Smooth muscle cell (in vitro differentiated cells): ENCODE results near the gene RPEL1. TPM values are rescaled to one million over a fixed set of nuclear protein-coding genes. Genes with fewer than 3 reads are reported as not detected.

Experiments
- DNase-seq: peaks from one replicate; lab custom pipeline; 2025; ENCODE audit not compliant: unreplicated experiment; lab: John Stamatoyannopoulos, UW
- H2AFZ ChIP-seq: fragments of 200-600 bp; sonication (generic); 2 replicates; pipeline ENCODE4 v1.6.0; 2016; ENCODE audit warnings: antibody characterized with exemption, low read depth, mild to moderate bottlenecking
- H3F3A ChIP-seq: fragments of 200-600 bp; sonication (generic); 2 replicates; pipeline ENCODE4 v1.6.0; 2017; ENCODE audit warnings: antibody characterized with exemption, low read depth
- H3K27ac ChIP-seq: fragments of 200-600 bp; sonication (generic); 2 replicates; pipeline ENCODE4 v1.5.1; 2016; ENCODE audit warnings: low read depth, mild to moderate bottlenecking
- H3K27me3 ChIP-seq: fragments of 200-600 bp; sonication (generic); 2 replicates; pipeline ENCODE4 v1.6.1; 2016; ENCODE audit warnings: low read depth, mild to moderate bottlenecking
- H3K36me3 ChIP-seq: fragments of 200-600 bp; sonication (generic); 2 replicates; pipeline ENCODE4 v1.5.1; 2016; ENCODE audit warnings: low read depth
- H3K4me1 ChIP-seq: fragments of 200-600 bp; sonication (generic); 2 replicates; pipeline ENCODE4 v1.5.1; 2016; ENCODE audit warnings: low read depth
- H3K4me2 ChIP-seq: fragments of 200-600 bp; sonication (generic); 2 replicates; pipeline ENCODE4 v1.6.0; 2016; ENCODE audit warnings: mild to moderate bottlenecking
- H3K4me3 ChIP-seq: fragments of 200-600 bp; sonication (generic); 2 replicates; pipeline ENCODE4 v1.5.1; 2016; ENCODE audit warnings: mild to moderate bottlenecking
- H3K79me2 ChIP-seq: fragments of 200-600 bp; sonication (generic); 2 replicates; pipeline ENCODE4 v1.6.0; 2016; ENCODE audit warnings: low read depth, mild to moderate bottlenecking
- H3K9ac ChIP-seq: fragments of 200-600 bp; sonication (generic); 2 replicates; pipeline ENCODE4 v1.6.0; 2016; ENCODE audit warnings: low read depth
- H3K9me3 ChIP-seq: fragments of 200-600 bp; sonication (generic); replicated peaks from 2 replicates; pipeline ENCODE4 v1.5.1; 2016; ENCODE audit warnings: low read depth
- H4K20me1 ChIP-seq: fragments of 200-600 bp; sonication (generic); 2 replicates; pipeline ENCODE4 v1.6.0; 2016; ENCODE audit warnings: low read depth
- CTCF ChIP-seq: fragments of 200-600 bp; sonication (generic); IDR thresholded peaks from 2 replicates; pipeline ENCODE4 v1.5.1; 2017; ENCODE audit warnings: borderline replicate concordance, mild to moderate bottlenecking, antibody characterized with exemption; ENCODE audit not compliant: insufficient read depth, poor library complexity, severe bottlenecking
- WGBS: methylation state at CpG from one replicate; pipeline ENCODE4 v1.1.7; 2016; ENCODE audit warnings: low lambda C conversion rate; 5-methylcytosine and 5-hydroxymethylcytosine counted together
- polyA plus RNA-seq: library from polyadenylated mRNA; unstranded; fragments of >200 nt; fragmentation: Nextera tagmentation; extraction: Ambion mirVana; gene quantifications from 2 replicates; pipeline ENCODE4 v1.2.1, GENCODE V29; 2016
- total RNA-seq: library from RNA; depleted of rRNA; stranded (reverse); fragments of >200 nt; gene quantifications from 2 replicates; pipeline ENCODE4 v1.2.3, GENCODE V29; 2014

The RPEL1 gene
- total and polyA plus RNA-seq, 2 experiments from 2014 or later = not detected

- H2AFZ ChIP-seq = no peak overlapping the region
- no peak overlapping the region for H3K27ac ChIP-seq
- no peaks in the 10 kb centered on the region for H3F3A ChIP-seq
- H3K9ac ChIP-seq = no peak overlapping the region
- H3K79me2 ChIP-seq = no peaks in the 10 kb centered on the region
- H3K9me3 ChIP-seq = no peaks in the 10 kb centered on the region
- no peaks in the 10 kb centered on the region for H3K27me3 ChIP-seq
- H3K4me2 ChIP-seq = no peak overlapping the region
- TF ChIP-seq CTCF = no peak
- no peaks in the 10 kb centered on the region for H4K20me1 ChIP-seq
- H3K4me3 ChIP-seq = no peak overlapping the region
- WGBS = 95% methylated on average over 5 of the region's 5 CpGs
- no peaks in the 10 kb centered on the region for H3K36me3 ChIP-seq
- no peak for DNase-seq
- H3K4me1 ChIP-seq = no peaks in the 10 kb centered on the region
Observed at GRCh38 chr10:103287992-103288391, 42.3 kb downstream of the RPEL1 start.

- Histone ChIP-seq H3F3A (no peaks in the 10 kb centered on the region), H2AFZ (no peak overlapping the region), H3K9me3 (no peaks in the 10 kb centered on the region), H3K36me3 (no peaks in the 10 kb centered on the region), H3K4me3 (no peak overlapping the region), H3K4me2 (no peak overlapping the region), H4K20me1 (no peaks in the 10 kb centered on the region), H3K27ac (no peak overlapping the region), H3K79me2 (no peaks in the 10 kb centered on the region), H3K9ac (no peak overlapping the region), H3K4me1 (no peaks in the 10 kb centered on the region), H3K27me3 (no peaks in the 10 kb centered on the region)
- no peak for TF ChIP-seq CTCF
- DNase-seq = no peak
- 94% methylated on average over 4 of the region's 4 CpGs for WGBS
Observed at GRCh38 chr10:103291588-103291987, 45.9 kb downstream of the RPEL1 start.

GRCh38 chr10:103295374-103296015, 49.8 kb downstream of the RPEL1 start:
- TF ChIP-seq CTCF = no peak
- H3K27ac ChIP-seq = no peak overlapping the region
- 72% methylated on average over 2 of the region's 2 CpGs for WGBS
- H3K27me3 ChIP-seq = no peaks in the 10 kb centered on the region
- peak overlapping the region; percentile 5 for H3K4me2 ChIP-seq
- H2AFZ ChIP-seq = no peak overlapping the region
- no peaks in the 10 kb centered on the region for H3F3A ChIP-seq
- no peaks in the 10 kb centered on the region for H3K36me3 ChIP-seq
- no peak overlapping the region for H3K4me3 ChIP-seq
- no peak for DNase-seq
- no peaks in the 10 kb centered on the region for H3K79me2 ChIP-seq
- no peaks in the 10 kb centered on the region for H3K9me3 ChIP-seq
- no peaks in the 10 kb centered on the region for H4K20me1 ChIP-seq
- no peak overlapping the region for H3K9ac ChIP-seq
- no peaks in the 10 kb centered on the region for H3K4me1 ChIP-seq

Other genes with a start within 250 kb of the RPEL1 start
- gene NT5C2, start 52.6 kb upstream of the RPEL1 start, total RNA-seq = 32.2 and 33.5 TPM in 2 replicates
- gene NT5C2, start 52.6 kb upstream of the RPEL1 start, polyA plus RNA-seq = 19.1 and 23.8 TPM in 2 replicates
- gene INA, start 31.3 kb downstream of the RPEL1 start, total RNA-seq = 2.2 and 5.0 TPM in 2 replicates
- 1.4 and 1.7 TPM in 2 replicates for gene INA, start 31.3 kb downstream of the RPEL1 start, polyA plus RNA-seq
- gene PCGF6, start 105.3 kb downstream of the RPEL1 start, total RNA-seq = 8.2 and 10.4 TPM in 2 replicates
- 8.1 and 9.1 TPM in 2 replicates for gene PCGF6, start 105.3 kb downstream of the RPEL1 start, polyA plus RNA-seq
- gene TAF5, start 122.1 kb downstream of the RPEL1 start, total RNA-seq = 4.5 and 6.4 TPM in 2 replicates
- 3.5 and 5.2 TPM in 2 replicates for gene TAF5, start 122.1 kb downstream of the RPEL1 start, polyA plus RNA-seq
- gene ATP5MK, start 150.6 kb downstream of the RPEL1 start, total RNA-seq = 961 and 1,249 TPM in 2 replicates
- 527 and 589 TPM in 2 replicates for gene ATP5MK, start 150.6 kb downstream of the RPEL1 start, polyA plus RNA-seq
- 15.6 and 16.9 TPM in 2 replicates for gene PDCD11, start 150.7 kb downstream of the RPEL1 start, total RNA-seq
- gene PDCD11, start 150.7 kb downstream of the RPEL1 start, polyA plus RNA-seq = 12.2 and 13.8 TPM in 2 replicates
- gene CALHM2, start 206.5 kb downstream of the RPEL1 start, total RNA-seq = 3.1 and 4.0 TPM in 2 replicates
- 6.2 and 8.6 TPM in 2 replicates for gene CALHM2, start 206.5 kb downstream of the RPEL1 start, polyA plus RNA-seq
- not detected in 2 replicates for gene CALHM1, start 213.0 kb downstream of the RPEL1 start, total RNA-seq
- 0.05 TPM in 1 of 2 replicates, not detected in the other for gene CALHM1, start 213.0 kb downstream of the RPEL1 start, polyA plus RNA-seq
- not detected in 2 replicates for gene CALHM3, start 233.4 kb downstream of the RPEL1 start, total RNA-seq
- gene CALHM3, start 233.4 kb downstream of the RPEL1 start, polyA plus RNA-seq = not detected in 2 replicates
- 0.04 and 0.40 TPM in 2 replicates for gene NEURL1, start 247.8 kb downstream of the RPEL1 start, total RNA-seq
- gene NEURL1, start 247.8 kb downstream of the RPEL1 start, polyA plus RNA-seq = 0.91 and 1.1 TPM in 2 replicates